ENCODE measurements around the gene ITGB2. TPM values are rescaled to one million over a fixed set of nuclear protein-coding genes. Genes with fewer than 3 reads are reported as not detected.

ITGB2 gene
- total RNA-seq, 6 donors from 2014 or later, result 73.1 to 435 (median 149) TPM

DNA sequence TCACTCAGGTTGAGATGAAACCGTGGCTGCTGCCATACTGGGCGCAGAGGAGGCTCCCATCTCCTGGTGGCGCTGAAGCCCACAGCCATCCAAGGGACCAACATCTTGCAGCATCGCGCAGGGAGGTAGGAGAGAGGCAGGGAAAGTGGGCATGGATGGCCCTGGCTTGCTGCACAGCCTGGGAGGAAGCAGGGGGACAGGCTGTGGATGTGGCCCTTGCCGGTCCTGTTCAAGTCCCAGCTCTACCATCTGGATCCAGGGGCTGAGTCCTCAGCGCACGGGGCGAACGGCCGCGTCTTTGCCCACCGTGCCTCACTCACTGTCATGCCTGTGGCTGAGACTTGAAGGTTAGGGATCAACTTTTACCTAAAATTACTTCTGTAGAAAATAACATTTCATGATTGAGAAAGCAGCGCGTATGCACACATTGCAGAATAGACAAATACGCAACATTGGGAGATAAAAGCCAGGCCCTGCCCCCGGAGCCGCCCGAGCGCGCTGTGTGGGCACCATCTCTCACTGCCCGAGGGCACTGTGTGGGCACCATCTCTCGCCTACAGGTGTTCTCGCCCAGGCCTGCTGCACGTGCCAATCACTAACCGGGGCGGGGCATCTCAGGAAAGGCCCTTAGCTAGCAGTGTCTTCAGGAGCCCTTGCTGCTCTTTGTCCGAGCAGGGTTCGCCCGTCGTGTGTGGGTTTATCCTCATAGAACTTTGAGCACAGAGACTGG lies 30.7 kb upstream of the ITGB2 start:
- Histone ChIP-seq H3K27me3 (no peaks in the 10 kb centered on the region), H3K9me3 (no peaks in the 10 kb centered on the region), H3K4me1 (peaks cover 5 to 13% (median 7%) of the 10 kb centered on the region in 4 donors), H3K4me3 (no peak overlapping the region), H3K27ac (no peak overlapping the region), H3K36me3 (peaks cover 0 to 32% (median 15%) of the 10 kb centered on the region in 4 donors)
- TF ChIP-seq POLR2AphosphoS5 (IDR thresholded peaks at IDR 0.05), result no peak
- no peak for TF ChIP-seq CTCF (IDR thresholded peaks at IDR 0.05)
- no peak for TF ChIP-seq POLR2A (IDR thresholded peaks at IDR 0.05)
- no peak for TF ChIP-seq EP300 (IDR thresholded peaks at IDR 0.05)
- ATAC-seq (ENCODE audit: low FRiP score in 2 of 2), result no peak
- no peak for DNase-seq
- WGBS, 2 donors, result 92 to 96% methylated on average over 24 to 31 of the region's 31 CpGs

DNA sequence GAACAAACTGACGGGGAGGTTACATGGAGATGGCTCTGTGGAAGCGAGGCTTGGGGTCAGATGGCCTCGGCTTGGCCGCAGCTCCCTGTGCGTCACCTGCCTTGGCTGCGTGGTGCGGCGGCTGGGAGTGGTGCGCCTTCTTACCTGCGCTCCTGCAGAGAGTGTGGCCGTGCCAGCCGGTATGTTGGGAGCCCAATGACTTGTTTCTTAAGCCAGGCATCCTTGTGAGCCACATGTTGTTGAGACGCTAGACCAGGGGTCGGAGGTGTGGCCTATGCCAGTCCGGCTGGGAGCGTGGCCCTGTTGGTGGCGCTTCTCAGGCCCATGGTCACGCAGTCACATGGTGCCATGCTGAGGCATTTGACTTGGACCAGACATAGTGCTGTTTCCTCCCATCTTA lies 29.7 kb upstream of the ITGB2 start:
- no peak overlapping the region for H3K4me3 ChIP-seq
- no peaks in the 10 kb centered on the region for H3K9me3 ChIP-seq
- no peak for DNase-seq
- peaks cover 0 to 32% (median 15%) of the 10 kb centered on the region in 4 donors for H3K36me3 ChIP-seq
- no peak for TF ChIP-seq CTCF (IDR thresholded peaks at IDR 0.05)
- TF ChIP-seq EP300 (IDR thresholded peaks at IDR 0.05), result no peak
- TF ChIP-seq POLR2A (IDR thresholded peaks at IDR 0.05), result no peak
- TF ChIP-seq POLR2AphosphoS5 (IDR thresholded peaks at IDR 0.05), result no peak
- H3K4me1 ChIP-seq, result peaks cover 5 to 13% (median 7%) of the 10 kb centered on the region in 4 donors
- H3K27me3 ChIP-seq, result no peaks in the 10 kb centered on the region
- no peak overlapping the region for H3K27ac ChIP-seq
- WGBS, 2 donors, result 87 to 96% methylated on average over 9 to 18 of the region's 18 CpGs
- ATAC-seq (ENCODE audit: low FRiP score in 2 of 2), result no peak

- no peak overlapping the region for H3K27ac ChIP-seq
- peak; percentile 85 to 86 for ATAC-seq (ENCODE audit: low FRiP score in 2 of 2)
- no peak overlapping the region for H3K4me3 ChIP-seq
- TF ChIP-seq CTCF (IDR thresholded peaks at IDR 0.05), result peak; percentile 88 to 96 (median 94)
- TF ChIP-seq POLR2AphosphoS5 (IDR thresholded peaks at IDR 0.05), result no peak
- H3K36me3 ChIP-seq, result peaks cover 0 to 37% (median 17%) of the 10 kb centered on the region in 4 donors
- H3K27me3 ChIP-seq, result no peaks in the 10 kb centered on the region
- peak in 1 of 2 donors; percentile 88 for DNase-seq
- no peaks in the 10 kb centered on the region for H3K9me3 ChIP-seq
- WGBS, 2 donors, result 8 to 18% methylated on average over 2 to 10 of the region's 10 CpGs
- peaks cover 5 to 13% (median 7%) of the 10 kb centered on the region in 4 donors for H3K4me1 ChIP-seq
Observed at GRCh38 chr21:44949779-44950198, 29.1 kb upstream of the ITGB2 start.

DNA sequence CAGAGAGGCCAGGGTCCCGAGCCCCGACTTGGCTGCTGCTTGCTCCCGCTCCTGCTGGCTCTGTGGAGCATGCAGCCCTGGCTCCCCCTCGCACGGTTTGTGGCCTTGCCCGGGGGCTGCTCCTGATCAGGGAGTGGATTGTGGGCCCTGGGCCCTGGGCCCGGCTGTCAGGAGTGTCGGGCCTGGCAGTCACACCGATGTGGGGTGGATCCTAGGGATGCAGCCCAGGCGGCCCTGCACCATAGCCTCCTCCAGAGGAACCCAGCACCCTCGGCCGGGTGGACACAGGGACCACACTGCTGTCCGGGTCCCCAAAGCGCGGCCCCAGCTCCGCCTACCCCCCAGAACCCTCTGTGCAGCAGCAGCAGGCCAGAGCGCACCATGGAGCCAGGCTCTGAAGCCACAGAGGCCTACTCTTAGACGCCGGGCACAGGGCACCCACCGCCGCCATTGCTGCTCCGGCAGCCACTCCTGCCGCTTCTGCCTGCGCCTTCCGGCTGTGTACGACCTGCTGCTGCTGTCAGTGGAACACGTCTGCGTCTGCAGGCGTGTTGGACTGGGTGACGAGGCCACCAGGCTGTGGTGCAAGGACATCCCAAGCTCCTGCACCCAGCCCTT lies 28.6 kb upstream of the ITGB2 start:
- H3K9me3 ChIP-seq, result no peaks in the 10 kb centered on the region
- H3K27me3 ChIP-seq, result no peaks in the 10 kb centered on the region
- peaks cover 5 to 13% (median 7%) of the 10 kb centered on the region in 4 donors for H3K4me1 ChIP-seq
- WGBS, 2 donors, result 81 to 83% methylated on average over 11 to 21 of the region's 30 CpGs
- H3K4me3 ChIP-seq, result no peak overlapping the region
- ATAC-seq (ENCODE audit: low FRiP score in 2 of 2) (peak in 1 of 2 donors; percentile 3), DNase-seq (no peak)
- TF ChIP-seq EP300 (IDR thresholded peaks at IDR 0.05), result no peak
- H3K36me3 ChIP-seq, result peaks cover 0 to 42% (median 21%) of the 10 kb centered on the region in 4 donors
- H3K27ac ChIP-seq, result no peak overlapping the region

DNA sequence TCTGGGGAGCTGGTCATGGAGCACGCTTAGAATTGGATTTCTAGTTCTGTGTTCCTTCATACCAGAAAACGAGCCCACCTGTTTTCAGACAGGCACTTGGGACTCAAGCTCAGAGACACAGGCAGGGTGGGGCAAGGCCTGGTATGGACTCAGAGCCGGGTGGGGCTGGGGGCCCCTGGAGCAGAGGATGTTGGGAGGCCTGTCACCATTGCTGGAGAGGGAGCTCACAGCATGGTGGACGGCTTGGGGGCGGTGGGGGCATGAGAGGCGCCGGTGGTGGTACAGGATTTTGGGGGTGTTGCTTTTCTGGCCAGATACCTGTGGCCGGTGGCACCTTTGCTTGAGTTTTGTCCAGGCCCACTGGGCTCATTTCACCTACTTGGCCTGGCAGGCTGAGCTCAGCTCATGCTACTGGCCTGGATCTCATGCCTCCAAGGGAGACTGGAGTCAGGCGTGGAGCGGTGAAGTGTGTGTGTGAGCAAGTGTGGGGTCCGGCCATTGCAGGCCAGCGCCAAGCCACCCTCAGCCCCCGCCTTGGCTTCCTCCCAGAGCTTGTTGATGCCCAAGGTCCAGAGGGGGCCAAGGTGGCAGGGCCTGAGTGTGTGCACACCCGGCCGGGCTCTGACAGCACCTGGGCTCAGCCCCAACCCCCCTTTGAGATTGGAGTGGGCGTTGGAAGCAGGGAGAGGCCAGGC lies 27.9 kb upstream of the ITGB2 start:
- TF ChIP-seq POLR2AphosphoS5 (IDR thresholded peaks at IDR 0.05) (no peak), EP300 (IDR thresholded peaks at IDR 0.05) (no peak), POLR2A (IDR thresholded peaks at IDR 0.05) (no peak), CTCF (IDR thresholded peaks at IDR 0.05) (no peak)
- peaks cover 5 to 13% (median 7%) of the 10 kb centered on the region in 4 donors for H3K4me1 ChIP-seq
- no peak overlapping the region for H3K27ac ChIP-seq
- ATAC-seq (ENCODE audit: low FRiP score in 2 of 2) (no peak), DNase-seq (no peak)
- no peaks in the 10 kb centered on the region for H3K9me3 ChIP-seq
- H3K27me3 ChIP-seq, result no peaks in the 10 kb centered on the region
- 80 to 89% methylated on average over 2 to 16 of the region's 16 CpGs for WGBS, 2 donors
- no peak overlapping the region for H3K4me3 ChIP-seq
- peaks cover 0 to 45% (median 26%) of the 10 kb centered on the region in 4 donors for H3K36me3 ChIP-seq
